Uterus (tissue), 4 donors: ENCODE measurements around the gene ZKSCAN2. TPM values are rescaled to one million over a fixed set of nuclear protein-coding genes. Genes with fewer than 3 reads are reported as not detected.

ENCODE experiments used
- DNase-seq, 2 donors: peaks; one replicate each; pipeline ENCODE4 v3.0.0-alpha.2; 2019 to 2020
- H3K27ac ChIP-seq, 2 donors: fragments of 200-600 bp; sonication (generic); 1 replicate in 1 of 2; 2 replicates in 1 of 2; pipeline ENCODE4 v1.5.1; 2016 to 2018
- H3K27me3 ChIP-seq, 2 donors: fragments of 200-600 bp; sonication (generic); one replicate each; pipeline ENCODE4 v1.5.1; 2018 to 2019; ENCODE audit warnings: control low read depth in 1 of 2
- H3K36me3 ChIP-seq, 2 donors: fragments of 200-600 bp; sonication (generic); one replicate each; pipeline ENCODE4 v1.5.1; 2019; ENCODE audit warnings: control low read depth in 1 of 2
- H3K4me1 ChIP-seq, 2 donors: fragments of 200-600 bp; sonication (generic); one replicate each; pipeline ENCODE4 v1.5.1; 2018 to 2019; ENCODE audit warnings: control low read depth in 1 of 2
- H3K4me3 ChIP-seq, 2 donors: fragments of 200-600 bp; sonication (generic); 1 replicate in 1 of 2; 2 replicates in 1 of 2; pipeline ENCODE4 v1.5.1; 2018 to 2019; ENCODE audit warnings: mild to moderate bottlenecking in 1 of 2
- H3K9me3 ChIP-seq, 2 donors: fragments of 200-600 bp; sonication (generic); one replicate each; pipeline ENCODE4 v1.5.1; 2019; ENCODE audit warnings: control low read depth in 1 of 2
- POLR2A ChIP-seq, 2 donors: fragments of 450-650 bp; IDR thresholded peaks; one replicate each; pipeline ENCODE4 v1.6.1; 2016; ENCODE audit warnings: antibody characterized with exemption in 2 of 2, mild to moderate bottlenecking in 1 of 2, moderate library complexity in 1 of 2
- intact Hi-C: fragments of 100-400 bp; cut with DNase I; formaldehyde crosslinking; loops from one replicate; pipeline ENCODE4 v1.15.1; 2023; ENCODE audit warnings: low total_unique reads
- total RNA-seq, 4 donors: library from RNA; depleted of rRNA in 3 of 4; stranded (reverse); fragments of >200 nt in 3 of 4; gene quantifications; one replicate each; pipeline versions ENCODE4 v1.1.0 to v1.2.4, GENCODE V29; 2014 to 2023
- TF ChIP-seq, protein P1 (sequence below), 4 experiments: fragments of 200-600 bp in 2 of 4; fragments of 450-650 bp in 2 of 4; sonication (generic) in 2 of 4; IDR thresholded peaks; one replicate each; pipeline ENCODE4 v1.5.1; 2016 to 2019; ENCODE audit warnings: antibody characterized with exemption in 4 of 4, mild to moderate bottlenecking in 2 of 4, moderate library complexity in 1 of 4
- donor health status: DM: yes; HTN: yes; CAD: no.

The ZKSCAN2 gene
- 10 to 100 TPM in 1 of 4 donors, 1 to 10 TPM in 3; 1.3 to 15.8 (median 7.6) TPM for total RNA-seq

DNA sequence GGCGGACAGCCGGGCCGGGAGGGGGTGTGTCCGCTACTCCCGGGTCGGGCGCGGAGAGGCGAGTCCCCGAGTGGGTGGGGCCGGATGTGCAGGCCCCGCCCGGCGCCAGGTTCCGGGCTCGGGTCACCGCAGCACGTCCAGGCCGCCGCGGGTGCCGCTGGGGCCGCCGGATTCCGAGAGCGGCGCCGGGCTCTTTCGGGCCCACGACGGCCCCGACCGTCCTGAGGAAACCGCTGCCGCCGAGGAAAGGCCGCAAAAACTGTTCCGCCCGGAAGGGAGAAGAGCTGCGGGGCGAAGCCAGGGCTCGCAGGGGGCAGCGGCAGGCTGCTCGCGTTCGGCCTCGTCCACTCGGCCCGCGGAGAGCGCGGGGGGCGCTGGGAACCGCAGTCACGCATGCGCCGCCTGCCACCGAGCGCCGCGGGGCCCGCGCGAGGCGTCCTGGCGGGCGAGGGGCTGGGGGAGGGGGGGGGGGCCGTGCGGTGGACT, at the start of gene ZKSCAN2:
TSS of gene ZKSCAN2 (minus strand) at position 376 of the 486 bp plus-strand sequence. CDS start 718 bp downstream, outside the sequence.
- Histone ChIP-seq H3K4me1 (peaks cover 0 to 16% of the 10 kb centered on the region in 2 donors), H3K9me3 (no peaks in the 10 kb centered on the region), H3K27me3 (no peaks in the 10 kb centered on the region), H3K4me3 (peak within 1 kb of the TSS; percentile 81 to 83), H3K27ac (peak within 1 kb of the TSS; percentile 95 to 98), H3K36me3 (no peaks in the 10 kb centered on the region)
- intact Hi-C loops = no loop called here
- TF ChIP-seq, protein P1, sequence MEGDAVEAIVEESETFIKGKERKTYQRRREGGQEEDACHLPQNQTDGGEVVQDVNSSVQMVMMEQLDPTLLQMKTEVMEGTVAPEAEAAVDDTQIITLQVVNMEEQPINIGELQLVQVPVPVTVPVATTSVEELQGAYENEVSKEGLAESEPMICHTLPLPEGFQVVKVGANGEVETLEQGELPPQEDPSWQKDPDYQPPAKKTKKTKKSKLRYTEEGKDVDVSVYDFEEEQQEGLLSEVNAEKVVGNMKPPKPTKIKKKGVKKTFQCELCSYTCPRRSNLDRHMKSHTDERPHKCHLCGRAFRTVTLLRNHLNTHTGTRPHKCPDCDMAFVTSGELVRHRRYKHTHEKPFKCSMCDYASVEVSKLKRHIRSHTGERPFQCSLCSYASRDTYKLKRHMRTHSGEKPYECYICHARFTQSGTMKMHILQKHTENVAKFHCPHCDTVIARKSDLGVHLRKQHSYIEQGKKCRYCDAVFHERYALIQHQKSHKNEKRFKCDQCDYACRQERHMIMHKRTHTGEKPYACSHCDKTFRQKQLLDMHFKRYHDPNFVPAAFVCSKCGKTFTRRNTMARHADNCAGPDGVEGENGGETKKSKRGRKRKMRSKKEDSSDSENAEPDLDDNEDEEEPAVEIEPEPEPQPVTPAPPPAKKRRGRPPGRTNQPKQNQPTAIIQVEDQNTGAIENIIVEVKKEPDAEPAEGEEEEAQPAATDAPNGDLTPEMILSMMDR (IDR thresholded peaks at IDR 0.05) = peak in 2 of 4 experiments; percentile 4 to 11
- TF ChIP-seq POLR2A (IDR thresholded peaks at IDR 0.05) = peak; percentile 49 to 88
- peak; percentile 83 to 87 for DNase-seq

DNA sequence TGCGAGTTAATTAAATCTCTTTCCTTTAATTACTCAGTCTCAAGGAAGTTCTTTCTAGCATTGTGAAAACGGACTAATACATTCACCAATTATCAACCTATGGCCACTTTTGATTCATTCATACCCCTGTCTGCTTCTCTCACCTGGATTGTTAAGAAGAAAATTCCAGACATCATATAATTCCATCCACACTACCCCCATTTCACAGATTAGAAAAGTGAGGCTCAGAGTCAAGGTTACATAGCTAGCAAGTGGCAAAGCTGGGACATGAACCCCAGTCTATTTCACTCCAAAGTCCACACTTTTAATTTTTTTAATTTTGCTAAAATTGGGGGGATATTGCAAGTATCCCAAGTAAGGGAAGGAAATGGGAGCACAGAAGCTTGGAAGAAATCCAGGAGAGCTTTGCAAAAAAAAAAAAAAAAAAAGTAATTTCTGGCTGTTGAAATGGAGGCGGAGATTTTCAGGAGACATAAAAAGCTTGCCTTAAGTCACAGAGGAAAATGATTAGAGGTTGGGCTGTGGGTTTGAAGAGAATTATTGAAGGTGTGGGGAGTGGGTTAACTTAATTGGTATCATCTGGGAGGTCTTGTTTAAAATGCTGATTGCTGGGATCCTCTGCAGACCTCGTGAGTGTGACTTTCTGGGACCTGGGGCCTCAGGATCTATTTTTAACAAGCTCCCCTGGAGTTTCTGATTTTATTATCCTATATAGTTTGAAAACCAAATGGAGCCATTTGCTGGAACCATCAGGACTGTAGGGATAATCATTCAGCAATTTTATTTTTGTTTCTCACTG, 42.3 kb upstream of the ZKSCAN2 start:
- TF ChIP-seq POLR2A (IDR thresholded peaks at IDR 0.05) = no peak
- TF ChIP-seq, protein P1 (IDR thresholded peaks at IDR 0.05) = no peak
- Histone ChIP-seq H3K36me3 (no peaks in the 10 kb centered on the region), H3K27ac (no peak overlapping the region), H3K4me3 (no peak overlapping the region), H3K27me3 (no peaks in the 10 kb centered on the region), H3K9me3 (no peaks in the 10 kb centered on the region), H3K4me1 (no peaks in the 10 kb centered on the region)
- intact Hi-C loops = no loop called here
- DNase-seq = no peak

DNA sequence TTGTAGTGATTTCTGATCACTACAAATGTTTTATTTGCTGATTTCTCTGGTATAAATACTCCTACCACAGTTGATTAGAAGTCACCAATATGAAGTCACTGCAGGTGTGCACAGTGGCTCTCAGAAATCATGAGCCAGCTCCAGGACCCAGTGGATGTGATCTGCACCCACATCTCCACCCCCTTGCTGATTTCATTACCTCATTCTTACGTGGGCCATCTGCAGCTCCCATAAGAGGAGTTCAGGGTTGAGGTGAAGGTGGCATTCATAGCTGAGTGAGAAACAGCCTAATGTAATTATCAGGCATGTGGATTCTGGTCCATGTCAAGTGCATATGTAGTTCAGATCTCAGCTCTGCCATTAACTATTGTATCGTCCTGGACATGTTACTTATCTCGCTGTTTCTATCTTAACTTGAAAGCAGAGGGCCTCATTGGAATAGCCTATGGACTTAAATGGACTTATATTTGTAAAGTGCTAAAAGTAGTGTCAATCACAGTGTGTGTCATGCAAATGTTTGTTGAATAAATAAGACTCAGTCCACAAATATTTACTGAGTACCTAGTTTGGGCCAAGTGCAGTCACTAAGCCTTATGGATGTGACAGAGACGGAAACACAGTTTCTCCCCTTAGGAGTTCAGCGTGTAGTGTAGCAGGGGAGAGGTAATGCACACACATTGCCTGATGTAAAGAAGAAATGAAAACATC, 40.7 kb upstream of the ZKSCAN2 start:
- intact Hi-C loops = no loop called here
- H3K27me3 ChIP-seq = no peaks in the 10 kb centered on the region
- no peak overlapping the region for H3K4me3 ChIP-seq
- no peaks in the 10 kb centered on the region for H3K9me3 ChIP-seq
- H3K4me1 ChIP-seq = no peaks in the 10 kb centered on the region
- TF ChIP-seq, protein P1 (IDR thresholded peaks at IDR 0.05) = no peak
- no peak for TF ChIP-seq POLR2A (IDR thresholded peaks at IDR 0.05)
- no peak for DNase-seq
- H3K36me3 ChIP-seq = no peaks in the 10 kb centered on the region
- no peak overlapping the region for H3K27ac ChIP-seq

DNA sequence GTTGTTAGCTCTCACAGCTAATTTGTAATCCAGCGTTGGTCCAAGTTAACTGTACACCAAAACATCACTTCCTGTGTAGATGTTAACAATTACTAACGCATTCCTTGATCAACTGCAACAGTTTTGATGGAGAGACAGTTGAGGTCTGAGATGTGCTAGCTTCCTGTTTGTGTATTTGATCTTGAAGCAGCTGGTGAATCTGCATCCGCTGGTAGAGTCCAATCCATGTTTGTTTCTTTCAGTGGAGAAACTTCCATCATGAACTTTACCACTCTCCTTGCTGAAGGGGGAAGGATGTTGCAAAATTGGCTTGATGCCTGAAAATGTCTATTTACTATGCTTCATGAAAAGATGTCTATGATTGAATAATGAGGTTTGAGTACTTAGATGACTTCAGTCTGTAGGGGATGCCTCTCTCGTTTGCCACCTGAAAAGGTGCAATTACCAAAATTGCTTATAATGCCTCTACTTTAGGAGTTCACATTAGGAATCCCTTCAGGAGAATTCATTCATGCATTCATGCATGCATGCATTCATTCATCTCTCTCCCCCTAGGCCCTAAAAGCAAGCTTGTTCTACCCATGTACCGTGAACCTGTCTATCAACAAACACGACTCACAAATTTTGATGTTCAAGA, 39.6 kb upstream of the ZKSCAN2 start:
- TF ChIP-seq, protein P1 (IDR thresholded peaks at IDR 0.05) = no peak
- no peak for TF ChIP-seq POLR2A (IDR thresholded peaks at IDR 0.05)
- no peaks in the 10 kb centered on the region for H3K27me3 ChIP-seq

More for the DNA sequence above, 39.6 kb upstream of the ZKSCAN2 start:
- H3K9me3 ChIP-seq = no peaks in the 10 kb centered on the region
- no peaks in the 10 kb centered on the region for H3K4me1 ChIP-seq
- no peak overlapping the region for H3K4me3 ChIP-seq
- H3K36me3 ChIP-seq = no peaks in the 10 kb centered on the region
- no peak for DNase-seq
- intact Hi-C loops = no loop called here
- no peak overlapping the region for H3K27ac ChIP-seq
